ENCODE measurements around the gene CENPM.
A peak's percentile ranks its signal among the peaks of the same experiment; 100 is the strongest.

DNA sequence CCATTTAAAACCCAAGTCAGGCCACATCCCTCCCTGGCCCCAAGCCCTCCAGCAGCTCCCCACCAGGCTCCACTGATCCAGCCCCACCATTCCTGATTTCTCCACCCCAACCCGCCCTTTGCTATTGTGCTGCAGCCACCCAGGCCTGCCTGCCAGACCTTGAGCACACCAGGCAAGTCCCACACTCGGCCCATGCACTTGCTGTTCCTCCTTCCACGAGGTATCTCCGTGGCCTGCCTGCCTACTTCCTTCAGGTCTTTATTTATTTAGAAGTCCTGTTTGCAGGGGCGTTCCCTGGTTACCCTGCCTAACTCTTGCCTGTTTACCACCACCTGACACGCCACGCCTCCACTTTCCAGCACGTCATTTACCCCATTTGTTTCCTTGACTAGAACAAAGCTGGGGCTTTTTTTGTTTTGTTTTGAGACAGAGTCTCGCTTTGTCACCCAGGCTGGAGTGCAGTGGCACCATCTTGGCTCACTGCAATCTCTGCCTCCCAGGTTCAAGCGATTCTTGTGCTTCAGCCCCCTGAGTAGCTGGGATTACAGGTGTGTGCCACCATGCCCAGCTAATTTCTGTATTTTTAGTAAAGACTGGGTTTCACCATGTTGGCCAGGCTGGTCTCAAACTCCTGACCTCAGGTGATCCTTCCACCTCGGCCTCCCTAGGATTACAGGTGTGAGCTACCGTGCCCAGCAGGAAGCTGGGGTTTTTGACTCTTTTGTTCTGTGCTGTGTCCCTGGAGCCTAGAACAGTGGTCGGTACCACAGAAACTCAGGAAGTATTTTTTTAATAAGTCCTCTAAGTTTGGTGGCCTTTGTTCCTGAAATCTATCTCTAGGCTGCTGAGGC lies 6.7 kb downstream of the CENPM start:
- TF ChIP-seq SNRNP70 (optimal IDR thresholded peaks at IDR 0.05; ENCODE audit: low read depth, low read length) (no peak), ZNF696 (CRISPR knock-in tag; conservative IDR thresholded peaks at IDR 0.05) (no peak), RAD21 (CRISPR knock-in tag; conservative IDR thresholded peaks at IDR 0.05 in 1 of 2, IDR thresholded peaks at IDR 0.05 in 1 of 2) (no peak), POLR2A (conservative IDR thresholded peaks at IDR 0.05) (no peak), ETS2 (tag; IDR thresholded peaks at IDR 0.05; ENCODE audit: borderline replicate concordance, poor library complexity, severe bottlenecking) (no peak), NFIC (IDR thresholded peaks at IDR 0.05) (no peak), CREB5 (CRISPR knock-in tag; IDR thresholded peaks at IDR 0.05) (no peak), ZNF589 (CRISPR knock-in tag; IDR thresholded peaks at IDR 0.05; ENCODE audit: low read depth) (no peak), HINFP (tag; conservative IDR thresholded peaks at IDR 0.05; ENCODE audit: low read depth) (no peak), CTCF (IDR thresholded peaks at IDR 0.05 in 2 of 3, conservative IDR thresholded peaks at IDR 0.05 in 1 of 3; ENCODE audit: insufficient read depth in 2 of 3, low read depth in 1 of 3, low read length in 3 of 3) (no peak), ZNF124 (CRISPR knock-in tag; IDR thresholded peaks at IDR 0.05) (no peak), ZFX (CRISPR knock-in tag; IDR thresholded peaks at IDR 0.05) (peak; percentile 34; the same call in 1 of the 2 replicates), NFYB (IDR thresholded peaks at IDR 0.05; ENCODE audit: extremely low read depth, insufficient read length) (no peak), USF1 (CRISPR knock-in tag; IDR thresholded peaks at IDR 0.05) (peak; percentile 27)

All from K562 (cell line).